HUDEP-2 (cell line): Measurements from ENCODE around the gene COMP.
A peak's percentile ranks its signal among the peaks of the same experiment; 100 is the strongest.

Source experiments
- DNase-seq, 76 experiments: peaks; one replicate each; lab custom pipeline; 2025; ENCODE audit not compliant: unreplicated experiment in 76 of 76; lab: John Stamatoyannopoulos, UW

Gene COMP

DNA sequence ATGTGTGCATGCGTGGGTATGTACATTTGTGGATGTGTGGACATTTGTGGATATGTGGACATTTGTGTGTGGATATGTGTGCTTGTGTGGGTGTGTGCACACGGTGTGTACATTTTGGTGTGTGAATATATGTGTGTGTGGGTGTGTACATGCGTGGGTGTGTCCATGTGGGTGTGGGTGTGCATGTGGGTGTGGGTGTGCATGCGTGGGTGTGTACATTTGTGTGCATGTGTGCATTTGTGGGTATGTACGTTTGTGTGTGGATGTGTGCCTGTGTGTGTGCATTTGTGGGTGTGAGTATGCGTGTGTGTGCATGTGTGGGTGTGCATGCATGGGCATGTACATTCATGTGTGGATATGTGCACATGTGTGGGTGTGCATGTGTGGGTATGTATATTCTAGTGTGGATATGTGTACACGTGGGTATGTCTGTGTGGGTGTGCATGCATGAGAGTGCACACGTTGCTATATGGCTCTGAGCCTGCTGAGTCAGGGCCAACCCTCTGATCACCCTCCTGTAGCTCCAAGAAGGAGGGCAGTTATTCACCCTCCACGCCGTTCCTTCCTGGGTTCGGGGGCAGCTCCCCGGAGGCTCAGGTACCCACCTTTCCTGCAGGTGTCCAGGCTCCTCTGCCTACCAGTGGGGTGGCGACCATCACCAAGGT, 20.3 kb downstream of the COMP start:
- DNase-seq: no peak

DNA sequence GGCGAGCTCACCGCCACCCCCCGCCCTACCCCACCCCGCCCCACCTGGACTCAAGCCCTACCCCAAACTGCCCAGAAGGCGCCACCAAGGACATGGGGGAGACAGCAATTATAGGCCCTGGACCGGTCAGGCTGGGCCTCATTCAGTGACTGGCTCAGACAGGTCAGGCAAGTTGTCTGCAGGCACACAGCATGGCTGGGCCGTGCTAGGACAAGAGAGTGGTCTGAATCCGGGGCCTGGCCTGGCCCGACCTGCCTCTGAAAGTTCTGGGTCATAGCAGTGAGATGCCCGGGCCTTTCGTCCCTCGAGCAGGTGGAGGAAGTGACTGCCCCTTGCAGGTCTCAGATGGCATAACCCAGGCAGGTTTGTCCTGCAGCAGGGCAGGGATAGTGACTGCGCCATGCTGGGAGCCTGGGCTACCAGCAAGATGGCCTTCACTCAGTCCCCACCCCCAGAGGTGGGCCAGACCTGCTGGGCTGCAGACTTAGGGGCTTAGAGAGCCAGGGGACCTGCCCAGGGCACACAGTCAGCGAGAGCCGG, 21.0 kb downstream of the COMP start:
- no peak for DNase-seq

DNA sequence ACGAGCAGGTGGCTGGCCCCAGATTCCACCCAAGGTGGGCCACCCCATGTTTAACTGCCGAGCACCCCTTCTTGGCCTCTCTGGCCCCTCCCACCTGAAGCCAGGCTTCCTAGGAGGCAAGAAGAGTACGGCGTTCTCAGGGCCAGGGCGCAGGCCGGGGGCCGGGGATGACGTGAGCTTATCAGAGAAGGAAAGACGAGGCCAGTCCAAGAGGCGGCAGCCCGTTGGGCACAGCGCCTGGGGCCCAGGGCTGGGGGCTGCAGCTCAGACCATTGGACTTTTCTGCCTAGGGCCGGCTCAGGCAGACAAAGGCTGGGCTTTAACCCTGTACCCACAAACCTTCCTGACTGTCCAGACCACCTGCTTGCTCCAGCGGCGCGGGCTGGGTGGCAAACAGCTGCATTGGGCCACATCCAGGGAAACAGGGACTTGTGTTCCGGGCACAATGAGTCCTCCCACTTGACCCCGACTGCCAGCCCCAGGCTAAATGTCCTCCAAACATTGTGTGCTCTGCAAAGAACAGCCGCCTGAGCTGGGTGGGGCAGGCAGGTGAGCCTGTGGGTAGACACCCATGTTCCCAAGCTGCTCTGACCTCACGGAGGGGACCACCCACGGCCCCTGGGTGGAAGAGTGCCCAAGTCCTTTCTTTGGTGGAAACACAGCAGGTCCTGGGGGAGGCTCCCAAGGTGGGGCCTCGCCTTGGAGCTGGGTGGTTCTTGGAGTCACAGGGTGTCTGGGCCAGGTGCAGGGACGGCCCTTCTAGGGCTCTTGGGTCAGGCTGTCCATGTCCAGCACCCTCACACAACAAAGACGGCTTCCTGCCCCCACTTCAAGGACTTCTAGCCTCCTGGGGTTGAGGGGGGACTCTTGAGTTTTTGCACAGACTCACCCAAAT, 21.9 kb downstream of the COMP start:
- DNase-seq: peak in 3 of 76 experiments; percentile 22 to 34 (median 30)

DNA sequence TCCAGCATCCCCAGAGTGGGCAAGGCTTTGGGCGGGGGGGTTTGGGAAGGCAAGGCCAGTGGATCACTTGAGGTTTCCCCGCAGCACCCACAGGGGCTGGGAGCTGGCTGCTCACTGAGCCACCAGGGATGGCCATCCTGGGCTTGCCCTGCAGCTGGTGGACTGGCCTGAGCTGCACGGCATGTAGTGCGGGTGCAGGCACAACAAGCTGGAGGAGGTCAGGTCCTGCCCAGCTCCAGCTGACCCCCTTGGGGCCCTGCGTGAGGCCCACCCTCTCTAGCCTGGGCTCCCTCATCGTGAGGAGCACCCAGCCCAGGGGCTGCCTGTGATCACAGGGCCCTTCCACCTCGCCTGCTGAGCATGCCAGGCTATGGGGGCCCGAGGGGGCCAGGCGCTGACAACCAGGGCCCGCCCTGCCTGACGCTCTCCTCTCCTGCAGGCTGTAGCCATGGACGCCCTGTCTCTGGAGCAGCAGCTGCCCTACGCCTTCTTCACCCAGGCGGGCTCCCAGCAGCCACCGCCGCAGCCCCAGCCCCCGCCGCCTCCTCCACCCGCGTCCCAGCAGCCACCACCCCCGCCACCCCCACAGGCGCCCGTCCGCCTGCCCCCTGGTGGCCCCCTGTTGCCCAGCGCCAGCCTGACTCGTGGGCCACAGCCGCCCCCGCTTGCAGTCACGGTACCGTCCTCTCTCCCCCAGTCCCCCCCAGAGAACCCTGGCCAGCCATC, 22.9 kb downstream of the COMP start:
- DNase-seq: peak in 7 of 76 experiments; percentile 24 to 58 (median 43)

DNA sequence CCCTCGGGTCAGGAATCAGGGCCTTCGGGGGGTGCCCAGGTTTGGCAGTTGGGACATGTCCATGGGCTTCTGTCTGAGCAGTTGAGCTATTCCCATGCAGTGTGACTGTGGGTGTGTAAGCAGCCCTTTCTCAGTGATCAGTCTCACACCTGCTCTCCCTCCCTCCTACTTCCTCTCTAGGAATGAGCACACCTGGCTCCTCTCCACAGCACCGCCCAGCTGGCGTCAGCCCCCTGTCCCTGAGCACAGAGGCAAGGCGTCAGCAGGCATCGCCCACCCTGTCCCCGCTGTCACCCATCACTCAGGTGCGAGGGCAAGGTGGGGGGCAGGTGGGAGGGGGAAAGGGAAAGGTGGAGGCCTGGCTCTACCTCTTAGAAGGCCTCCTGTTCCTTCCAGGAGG, 25.9 kb downstream of the COMP start:
- DNase-seq: no peak

DNA sequence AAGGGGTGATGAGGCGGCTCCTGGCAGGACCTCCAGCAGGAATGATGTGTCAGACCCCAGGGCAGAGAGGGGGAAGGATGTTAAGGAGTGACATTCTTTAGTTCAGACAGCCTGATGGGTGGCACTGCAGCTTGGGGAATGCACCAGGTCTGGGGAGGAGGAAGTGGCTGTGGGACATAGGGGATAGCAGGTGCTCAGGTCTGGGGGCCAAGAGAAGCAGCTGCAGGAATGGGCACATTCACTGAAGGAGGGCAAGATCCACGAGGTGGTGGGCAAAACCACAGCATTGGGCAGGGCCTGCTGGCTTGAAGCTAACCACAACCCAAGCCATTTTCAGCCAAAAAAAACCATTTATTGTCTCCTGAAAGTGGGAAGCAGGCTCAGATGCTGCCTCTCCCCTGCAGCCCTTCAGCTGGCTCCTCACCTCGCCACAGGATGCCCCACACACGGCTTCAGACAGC, 26.5 kb downstream of the COMP start:
- peak in 1 of 76 experiments; percentile 69 for DNase-seq

DNA sequence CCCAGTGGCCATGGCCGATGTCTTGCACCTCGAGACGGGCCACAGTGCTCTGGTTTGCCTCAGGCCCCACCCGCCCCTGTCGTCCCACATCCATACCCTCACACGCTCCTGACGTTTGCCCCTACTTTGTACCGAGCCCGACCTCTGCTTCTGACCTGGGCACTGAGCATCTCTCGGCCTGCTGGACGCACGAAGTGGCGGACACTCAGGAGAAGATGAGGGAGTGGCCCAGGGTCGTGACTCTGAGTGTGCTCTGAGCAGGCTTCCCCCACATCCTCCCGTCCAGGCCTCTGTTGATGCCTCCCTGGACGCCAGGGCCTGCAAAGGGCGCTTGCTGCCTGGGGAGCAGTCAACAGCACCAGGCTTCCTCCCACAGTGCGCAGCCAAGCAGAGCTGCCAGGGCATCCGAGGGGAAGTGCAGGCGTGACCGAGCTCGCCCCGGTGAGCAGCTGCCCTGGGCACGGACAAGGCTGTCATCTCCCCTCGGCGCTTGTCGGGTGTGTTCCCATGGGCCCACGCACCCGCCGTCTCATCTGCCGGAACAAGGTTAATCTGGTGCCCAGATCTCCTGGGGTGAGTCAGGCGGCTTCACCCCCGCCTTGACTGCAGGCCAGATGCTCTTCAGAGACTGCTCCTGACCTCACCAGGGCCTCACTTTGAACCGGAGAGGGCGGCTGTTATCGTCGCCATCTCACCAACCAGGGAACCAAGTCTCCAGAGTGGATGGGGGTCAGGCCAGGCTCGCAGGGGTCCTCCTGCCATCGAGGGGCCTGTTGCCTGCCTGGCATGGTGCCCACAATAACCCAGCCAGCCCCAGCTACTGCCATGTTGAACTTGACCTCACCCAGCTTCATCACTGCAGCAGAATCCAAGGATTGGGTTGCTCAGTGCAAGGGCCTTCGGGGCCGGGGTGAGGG, 27.2 kb downstream of the COMP start:
- peak in 73 of 76 experiments; percentile 47 to 97 (median 90) for DNase-seq

DNA sequence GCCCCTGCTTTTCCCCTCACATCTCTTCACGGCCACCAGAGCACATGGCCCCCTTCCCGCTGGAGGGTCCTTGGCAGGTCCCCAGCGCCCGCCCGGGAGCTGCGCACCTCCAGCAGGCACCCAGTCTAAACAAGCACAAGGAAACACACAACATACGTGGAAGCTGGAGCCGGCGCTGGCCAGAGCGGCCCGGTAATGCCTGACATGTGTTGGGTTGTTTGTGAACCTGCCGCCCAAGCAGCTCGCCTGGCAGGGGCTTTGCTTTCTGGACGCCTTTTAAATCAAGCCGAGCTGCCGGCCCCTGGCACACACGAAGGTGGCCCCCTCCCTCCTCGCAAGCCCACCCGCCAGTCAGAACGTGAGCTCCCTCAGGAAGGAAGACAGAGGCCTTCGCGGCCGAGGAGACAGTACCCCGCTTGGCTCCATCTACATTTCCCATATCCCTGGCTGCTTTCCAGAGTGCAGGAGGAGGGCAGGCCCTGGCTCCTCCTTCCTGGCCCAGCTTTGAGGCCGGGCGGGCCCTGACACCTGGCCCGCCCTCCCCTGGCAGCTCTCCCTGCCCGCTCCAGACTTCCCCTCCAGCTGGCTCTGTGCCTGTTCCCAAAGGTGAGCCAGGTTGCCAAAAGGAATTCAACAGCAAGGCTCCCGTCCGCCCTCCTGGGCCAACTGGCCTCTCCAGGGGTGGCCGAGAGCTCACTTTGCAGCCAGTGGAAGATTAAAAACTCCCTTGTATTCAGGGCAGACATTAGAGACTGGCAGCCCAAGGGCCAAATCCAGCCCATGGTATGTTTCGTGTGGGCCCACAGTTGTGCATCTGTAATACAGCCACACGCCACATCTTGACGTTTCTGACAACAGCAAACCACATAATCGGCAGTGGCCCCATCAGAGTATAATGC, 28.7 kb downstream of the COMP start:
- peak in 42 of 76 experiments; percentile 21 to 75 (median 40) for DNase-seq

DNA sequence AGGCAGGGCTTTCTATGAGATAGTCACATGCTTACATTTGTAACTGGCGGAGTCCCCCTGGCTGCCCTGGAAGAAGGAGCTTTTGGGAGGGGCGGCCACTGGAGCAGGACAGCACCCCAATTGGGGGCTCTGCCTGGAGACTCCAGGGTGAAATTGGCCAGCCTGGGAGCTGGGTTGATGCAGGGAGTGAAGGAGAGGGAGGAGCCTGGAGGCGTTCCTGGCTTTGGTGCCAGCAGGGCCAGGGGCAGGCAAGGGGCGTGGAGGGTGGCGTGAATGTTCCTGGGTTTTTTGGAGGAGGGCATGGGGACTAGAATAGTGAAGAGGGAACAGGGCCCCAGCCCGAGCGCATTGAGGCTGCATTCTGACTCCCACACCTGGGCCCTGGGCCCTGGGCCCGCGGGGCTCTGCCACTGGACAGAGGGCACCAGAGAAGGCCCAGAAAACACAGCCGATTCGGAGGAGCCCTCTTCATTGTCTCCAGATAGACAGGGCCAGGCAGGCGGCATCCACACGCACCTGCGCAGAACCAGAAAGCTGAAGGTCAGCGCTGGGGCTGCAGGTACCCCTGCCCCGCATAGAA, 29.5 kb downstream of the COMP start:
- no peak for DNase-seq

DNA sequence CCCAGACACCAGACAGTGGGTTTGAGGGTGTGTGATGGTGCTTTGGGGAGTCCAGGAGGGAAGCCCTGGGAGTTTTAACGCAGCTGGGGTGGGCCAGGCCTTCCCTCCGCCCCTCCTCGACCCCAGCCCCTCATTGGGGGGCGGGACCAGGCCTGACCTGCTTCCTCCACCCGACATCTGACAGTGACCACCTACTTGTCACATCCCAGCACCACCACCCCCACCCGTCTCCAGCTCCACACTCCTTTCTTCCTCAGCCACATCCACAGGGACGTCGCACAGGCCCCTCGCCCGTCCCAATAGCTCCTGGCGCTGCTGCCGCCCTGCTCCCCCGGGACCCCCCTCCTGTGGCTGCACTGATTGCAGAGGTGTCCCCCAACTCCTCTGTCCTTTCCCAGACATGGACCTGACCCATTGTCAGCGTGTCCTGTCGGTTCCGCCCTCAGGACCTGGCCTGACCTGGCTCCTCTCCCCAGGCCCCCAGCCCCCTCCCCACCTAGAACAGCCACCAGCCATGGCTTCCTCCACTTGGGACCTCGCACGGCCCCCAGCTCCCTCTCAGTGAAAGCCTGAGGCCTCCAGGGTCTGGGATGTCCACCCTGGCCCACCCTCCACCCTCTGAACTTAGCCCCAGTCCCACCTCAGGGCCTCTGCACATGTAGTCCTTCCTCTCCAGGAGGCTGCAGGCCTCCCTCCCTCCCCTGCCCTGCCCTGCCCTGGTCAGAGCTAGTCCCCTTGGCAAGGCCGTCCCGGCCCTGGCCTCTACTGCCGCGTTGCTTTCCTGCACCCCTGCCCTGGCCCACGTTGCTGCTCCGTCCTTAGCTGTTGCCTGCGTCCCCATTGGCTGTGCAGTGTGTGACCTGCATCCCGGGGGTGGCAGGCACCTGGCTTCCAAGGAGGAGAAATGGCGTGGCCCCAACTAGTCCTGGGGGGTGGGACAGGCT, 30.4 kb downstream of the COMP start:
- DNase-seq: no peak

DNA sequence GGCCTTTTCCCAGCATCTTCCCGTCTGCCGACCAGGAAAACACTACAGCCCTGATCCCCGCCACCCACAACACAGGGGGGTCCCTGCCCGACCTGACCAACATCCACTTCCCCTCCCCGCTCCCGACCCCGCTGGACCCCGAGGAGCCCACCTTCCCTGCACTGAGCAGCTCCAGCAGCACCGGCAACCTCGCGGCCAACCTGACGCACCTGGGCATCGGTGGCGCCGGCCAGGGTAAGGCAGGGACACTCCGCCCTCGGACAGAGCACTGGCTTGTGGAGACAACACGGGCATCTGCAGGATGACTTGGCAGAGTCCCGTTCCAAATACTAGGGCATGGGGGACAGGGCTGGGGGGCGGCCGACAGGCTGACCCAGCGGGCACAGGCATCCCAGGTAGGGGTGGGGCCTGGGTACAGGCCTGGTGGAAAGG, 31.1 kb downstream of the COMP start:
- DNase-seq: no peak

DNA sequence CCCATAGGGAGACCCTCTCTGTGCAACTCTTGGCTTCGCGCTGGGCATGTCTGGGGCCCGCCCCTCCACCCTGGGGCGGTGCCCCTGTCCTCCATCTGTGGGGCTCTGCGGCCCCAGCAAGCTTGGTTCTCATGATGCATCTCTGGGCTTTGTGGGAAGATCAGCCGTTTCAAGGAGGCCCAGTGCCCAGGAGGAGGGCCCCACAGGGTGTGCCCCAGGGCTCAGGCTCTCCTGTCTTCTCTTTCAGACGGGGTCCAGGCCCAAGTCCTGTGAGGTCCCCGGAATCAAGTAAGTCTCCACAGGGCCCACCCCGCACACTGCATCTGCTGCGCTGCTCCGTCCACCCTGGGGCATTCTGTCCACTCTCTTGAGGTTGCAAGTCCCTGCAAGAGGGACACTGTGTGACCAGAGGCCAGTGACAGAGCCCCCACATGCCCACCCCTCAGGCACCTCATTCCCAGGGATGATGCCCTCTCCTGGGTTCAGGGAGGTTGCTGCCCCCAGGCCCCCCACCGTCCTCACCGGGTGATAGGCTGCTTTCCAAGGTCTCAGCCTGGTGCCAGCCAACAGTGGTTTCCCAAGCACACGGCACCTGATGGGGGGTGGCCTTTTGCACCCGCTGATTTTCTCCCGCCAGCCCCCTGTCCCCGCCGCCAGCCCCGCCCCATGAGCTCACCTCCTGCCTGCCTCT, 31.7 kb downstream of the COMP start:
- peak in 7 of 76 experiments; percentile 7 to 53 (median 27) for DNase-seq

DNA sequence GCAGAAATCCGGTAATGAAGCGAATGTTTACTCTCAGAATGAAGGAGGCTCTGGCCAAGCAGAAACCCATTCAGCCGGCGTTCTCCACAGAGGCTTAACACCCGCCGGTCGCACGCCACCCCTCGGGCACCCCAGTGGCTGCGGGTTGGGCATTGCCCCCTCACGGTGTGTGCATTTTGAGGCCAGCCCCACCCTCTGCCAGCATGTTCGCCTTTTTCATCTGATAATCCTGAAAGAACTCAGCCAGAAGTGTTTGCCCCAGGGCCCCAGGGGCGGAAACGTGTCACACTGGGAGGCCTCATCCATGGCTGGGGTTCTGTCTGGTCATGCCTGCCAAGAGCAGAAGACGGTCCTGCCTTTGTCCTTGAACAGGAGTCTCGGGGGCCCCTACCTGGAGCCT, 34.2 kb downstream of the COMP start:
- DNase-seq: peak in 46 of 76 experiments; percentile 11 to 70 (median 38)

DNA sequence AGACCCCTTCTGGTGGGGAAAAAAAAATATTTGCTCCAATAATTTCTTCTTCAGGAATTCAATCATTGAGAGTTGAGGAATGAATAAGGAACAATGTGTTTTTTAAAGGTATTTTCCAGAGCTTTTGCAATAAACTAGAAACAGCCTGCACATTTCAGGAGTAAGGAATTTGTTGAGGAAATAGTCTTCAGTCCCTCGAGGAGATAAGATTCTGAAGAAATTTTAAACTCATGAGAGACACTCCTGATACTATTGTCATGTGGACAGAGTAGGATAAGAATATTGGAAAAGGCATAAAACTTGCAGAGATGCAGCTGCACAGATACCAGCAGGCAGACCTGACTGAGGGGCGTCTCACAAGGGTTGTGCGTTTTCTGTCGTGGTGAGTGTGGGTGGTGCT, 36.6 kb downstream of the COMP start:
- DNase-seq: no peak

DNA sequence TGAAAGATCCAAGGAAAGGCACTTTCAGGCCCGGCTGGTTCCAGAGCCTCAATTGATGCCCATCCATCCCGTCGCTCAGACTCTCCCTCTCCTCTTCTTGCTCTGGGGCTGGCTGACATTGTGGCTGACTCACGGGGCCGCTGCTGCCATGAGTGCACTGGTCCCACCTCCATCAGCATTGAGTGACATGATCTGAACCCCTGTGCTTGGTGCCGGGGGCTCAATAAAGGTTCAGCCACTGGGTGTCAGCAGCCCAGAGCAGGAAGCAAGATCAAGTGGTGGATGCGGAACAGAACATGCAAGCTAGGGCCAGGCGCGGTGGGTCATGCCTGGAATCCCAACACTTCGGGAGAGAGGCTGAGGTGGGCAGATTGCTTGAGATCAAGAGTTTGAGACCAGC, 39.5 kb downstream of the COMP start:
- no peak for DNase-seq

DNA sequence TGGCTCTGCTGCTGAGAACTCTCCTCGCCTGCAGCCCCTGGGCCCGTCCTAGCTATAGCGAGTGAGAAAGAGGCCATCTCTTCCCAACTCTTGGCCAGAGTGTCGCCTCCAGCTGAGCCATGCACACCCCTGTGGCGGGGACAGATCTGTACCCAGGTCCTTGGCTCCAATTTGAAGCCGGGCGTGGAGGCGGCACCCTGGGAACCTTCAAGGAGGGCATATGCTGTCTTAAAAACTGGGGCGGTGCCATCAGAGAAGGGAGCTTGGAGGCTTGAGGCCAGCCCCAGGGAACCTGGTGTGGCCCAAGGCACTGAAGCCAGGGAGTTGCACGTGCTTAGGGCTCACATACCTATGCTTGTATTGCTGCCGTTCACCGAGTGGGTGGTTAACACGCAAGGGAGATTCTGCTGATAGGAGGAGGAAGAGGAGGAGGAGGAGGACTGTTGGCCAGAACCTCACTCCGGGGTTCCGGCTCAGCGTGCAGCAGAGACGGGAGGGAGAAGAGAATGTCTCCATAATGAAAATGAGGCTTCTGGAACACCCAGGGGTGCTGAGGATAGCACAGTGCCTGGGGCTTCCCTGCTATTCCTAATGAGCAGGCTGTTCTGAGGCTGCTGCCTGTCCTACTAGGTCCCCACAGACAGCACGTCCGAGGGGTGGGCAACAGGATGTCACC, 40.7 kb downstream of the COMP start:
- DNase-seq: peak in 3 of 76 experiments; percentile 18 to 48 (median 33)
